OCI-LY1 (cell line): ENCODE results near the gene ANP32A.
A peak's percentile ranks its signal among the peaks of the same experiment; 100 is the strongest.

Experiments
- H2AFZ ChIP-seq: fragments of 200-600 bp; sonication (generic), shearing (Covaris generic); 2 replicates; pipeline ENCODE4 v1.6.0; 2014; ENCODE audit warnings: antibody characterized with exemption, mild to moderate bottlenecking, low read length
- H3F3A ChIP-seq: fragments of 200-600 bp; sonication (generic), shearing (Covaris generic); 2 replicates; pipeline ENCODE4 v1.6.0; 2014; ENCODE audit warnings: mild to moderate bottlenecking, antibody characterized with exemption, low read length, moderate library complexity; ENCODE audit not compliant: insufficient read depth
- H3K27ac ChIP-seq: fragments of 200-600 bp; sonication (generic); 2 replicates; pipeline ENCODE4 v1.5.1; 2014; ENCODE audit warnings: low read length, mixed run types, mild to moderate bottlenecking, low read depth; ENCODE audit not compliant: poor library complexity, severe bottlenecking
- H3K27me3 ChIP-seq: fragments of 200-600 bp; sonication (generic); 2 replicates; pipeline ENCODE4 v1.6.0; 2014; ENCODE audit warnings: antibody characterized with exemption, mild to moderate bottlenecking, low read length, moderate library complexity; ENCODE audit not compliant: insufficient read depth
- H3K36me3 ChIP-seq: fragments of 200-600 bp; sonication (generic); 2 replicates; pipeline ENCODE4 v1.6.1; 2014; ENCODE audit warnings: mild to moderate bottlenecking, antibody characterized with exemption, low read length, moderate library complexity, mixed read lengths; ENCODE audit not compliant: insufficient read depth
- H3K4me1 ChIP-seq: fragments of 200-600 bp; sonication (generic); 2 replicates; pipeline ENCODE4 v1.5.1; 2014; ENCODE audit warnings: mild to moderate bottlenecking, low read length, moderate library complexity; ENCODE audit not compliant: insufficient read depth, severe bottlenecking
- H3K4me2 ChIP-seq: fragments of 200-600 bp; sonication (generic), shearing (Covaris generic); 2 replicates; pipeline ENCODE4 v1.6.1; 2014; ENCODE audit warnings: low read length
- H3K4me3 ChIP-seq: fragments of 200-600 bp; sonication (generic); 2 replicates; pipeline ENCODE4 v1.5.1; 2014; ENCODE audit warnings: low read length, low read depth, mild to moderate bottlenecking, mixed read lengths; ENCODE audit not compliant: poor library complexity, severe bottlenecking
- H3K79me2 ChIP-seq: fragments of 200-600 bp; shearing (Covaris generic); 2 replicates; pipeline ENCODE4 v1.6.1; 2016; ENCODE audit warnings: mixed run types, low read length, mixed read lengths; ENCODE audit not compliant: insufficient read depth
- H3K9ac ChIP-seq: fragments of 200-600 bp; sonication (generic), shearing (Covaris generic); 2 replicates; pipeline ENCODE4 v1.6.1; 2014; ENCODE audit warnings: mild to moderate bottlenecking, low read length, mixed read lengths
- H3K9me2 ChIP-seq: fragments of 200-600 bp; sonication (generic), shearing (Covaris generic); 2 replicates; pipeline ENCODE4 v1.6.1; 2014; ENCODE audit warnings: low read depth, mild to moderate bottlenecking, low read length, mixed read lengths
- H3K9me3 ChIP-seq: fragments of 200-600 bp; shearing (Covaris generic); 2 replicates; pipeline ENCODE4 v1.6.1; 2014; ENCODE audit warnings: low read length, mixed read lengths
- H4K20me1 ChIP-seq: fragments of 200-600 bp; sonication (generic), shearing (Covaris generic); 2 replicates; pipeline ENCODE4 v1.6.0; 2016; ENCODE audit warnings: mild to moderate bottlenecking, low read length; ENCODE audit not compliant: insufficient read depth
- CTCF ChIP-seq: fragments of 200-600 bp; sonication (generic), shearing (Covaris generic); IDR thresholded peaks from 2 replicates; pipeline ENCODE4 v1.5.1; 2017; ENCODE audit warnings: mild to moderate bottlenecking, antibody characterized with exemption, low read length, moderate library complexity, mixed read lengths
- EZH2 ChIP-seq: fragments of 200-600 bp; sonication (generic), shearing (Covaris generic); IDR thresholded peaks from 2 replicates; pipeline ENCODE4 v1.8.0; 2017; ENCODE audit warnings: borderline replicate concordance, mixed run types, mild to moderate bottlenecking, antibody characterized with exemption, low read length, moderate library complexity, mixed read lengths

ANP32A gene

GRCh38 chr15:68787609-68788263 is 33.0 kb downstream of the ANP32A start:
- Histone ChIP-seq H3K79me2 (peaks cover 38% of the 10 kb centered on the region), H4K20me1 (no peaks in the 10 kb centered on the region; the same call in 1 of the 2 replicates), H3K36me3 (peaks cover 83% of the 10 kb centered on the region), H3F3A (no peaks in the 10 kb centered on the region), H3K9me3 (no peaks in the 10 kb centered on the region), H3K27ac (no peak overlapping the region), H3K4me3 (no peak overlapping the region), H3K4me2 (no peak overlapping the region), H3K9me2 (no peaks in the 10 kb centered on the region), H3K27me3 (no peaks in the 10 kb centered on the region), H3K9ac (no peak overlapping the region), H3K4me1 (peaks cover 19% of the 10 kb centered on the region), H2AFZ (no peak overlapping the region)
- TF ChIP-seq EZH2 (no peak), CTCF (no peak)

DNA sequence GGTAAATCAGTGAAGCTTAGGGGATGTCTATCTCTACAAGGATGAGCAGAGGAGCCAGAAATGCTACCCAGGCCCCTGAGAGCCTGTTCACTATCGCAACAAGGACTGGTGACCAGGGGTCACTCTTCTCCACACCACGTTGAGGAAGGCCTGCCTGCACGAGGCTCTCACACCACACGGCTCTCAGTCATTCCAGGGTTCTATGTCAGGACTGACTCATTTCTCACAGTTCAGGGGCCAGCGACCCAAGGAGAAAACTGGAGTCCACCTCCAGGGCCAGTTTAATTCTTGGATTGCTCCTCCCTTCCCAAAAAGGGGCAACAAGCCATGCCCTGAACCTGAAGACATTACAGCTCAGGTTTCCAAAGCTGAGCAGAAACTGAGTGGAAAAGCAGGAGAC is 33.9 kb downstream of the ANP32A start:
- H4K20me1 ChIP-seq, result no peaks in the 10 kb centered on the region; the same call in 1 of the 2 replicates
- H3K27ac ChIP-seq, result no peak overlapping the region
- H3K9me2 ChIP-seq, result no peaks in the 10 kb centered on the region
- H3K9ac ChIP-seq, result no peak overlapping the region
- peaks cover 28% of the 10 kb centered on the region for H3K79me2 ChIP-seq
- H3K9me3 ChIP-seq, result no peaks in the 10 kb centered on the region
- no peaks in the 10 kb centered on the region for H3F3A ChIP-seq
- peaks cover 90% of the 10 kb centered on the region for H3K36me3 ChIP-seq
- peaks cover 9% of the 10 kb centered on the region for H3K4me1 ChIP-seq
- no peak overlapping the region for H2AFZ ChIP-seq
- H3K4me2 ChIP-seq, result no peak overlapping the region
- TF ChIP-seq EZH2, result no peak
- no peak for TF ChIP-seq CTCF
- H3K27me3 ChIP-seq, result no peaks in the 10 kb centered on the region
- H3K4me3 ChIP-seq, result no peak overlapping the region

- peaks cover 95% of the 10 kb centered on the region for H3K36me3 ChIP-seq
These were observed 35.2 kb downstream of the ANP32A start for GRCh38 chr15:68785541-68785940.

More at GRCh38 chr15:68785541-68785940, 35.2 kb downstream of the ANP32A start:
- no peaks in the 10 kb centered on the region for H3K9me2 ChIP-seq
- no peak overlapping the region for H2AFZ ChIP-seq
- no peak for TF ChIP-seq EZH2
- TF ChIP-seq CTCF, result no peak
- no peaks in the 10 kb centered on the region; the same call in 1 of the 2 replicates for H4K20me1 ChIP-seq
- peak overlapping the region; percentile 7 for H3K27ac ChIP-seq
- H3K4me3 ChIP-seq, result no peak overlapping the region
- H3K4me2 ChIP-seq, result no peak overlapping the region
- H3K79me2 ChIP-seq, result peaks cover 16% of the 10 kb centered on the region
- H3K9ac ChIP-seq, result no peak overlapping the region
- H3K9me3 ChIP-seq, result no peaks in the 10 kb centered on the region
- no peaks in the 10 kb centered on the region for H3K4me1 ChIP-seq
- H3F3A ChIP-seq, result no peaks in the 10 kb centered on the region
- H3K27me3 ChIP-seq, result no peaks in the 10 kb centered on the region
